ENCODE data around the gene MALRD1.

Gene MALRD1

DNA sequence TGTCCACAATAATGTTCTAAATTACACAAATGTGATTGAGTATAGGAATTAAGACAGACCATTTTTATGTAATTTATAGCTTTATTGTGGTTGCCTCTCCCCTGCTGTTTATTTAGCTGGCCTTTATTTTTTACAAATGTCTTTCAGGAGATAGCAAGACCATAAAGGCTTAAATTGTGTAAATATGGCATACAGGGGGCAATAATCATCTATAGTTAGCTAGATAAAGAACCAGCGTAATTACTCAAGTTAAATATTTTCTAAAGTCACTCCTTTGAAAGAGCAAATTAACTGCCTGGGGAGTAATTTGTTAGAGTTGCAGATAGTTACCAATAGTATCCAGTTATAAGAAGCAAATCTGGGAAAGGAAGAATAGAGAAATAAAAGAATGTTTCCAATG, at the start of gene MALRD1:
TSS of gene MALRD1 (plus strand) at position 313 of the 400 bp plus-strand sequence. CDS start 138 bp downstream, outside the sequence.
- DNase-seq, result no peak

DNA sequence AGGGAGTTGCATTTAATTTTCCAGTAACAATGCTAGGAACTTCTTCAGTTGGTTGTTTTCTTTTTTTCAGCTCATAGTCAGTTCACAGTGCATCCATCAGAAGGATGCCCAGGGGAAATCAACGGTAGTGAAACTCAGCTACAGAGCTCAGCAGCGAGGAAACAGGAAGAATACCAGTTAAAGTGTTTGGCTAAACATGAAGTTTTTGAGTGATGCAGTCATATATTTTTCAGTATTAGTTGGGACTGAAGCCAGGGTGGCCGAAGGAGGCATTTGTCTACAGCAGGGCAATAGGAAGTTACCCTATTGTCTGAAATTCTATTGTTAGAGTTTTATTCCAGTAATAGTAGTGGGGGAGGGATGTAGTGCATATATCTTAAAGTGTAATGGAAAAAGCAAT, 45.3 kb upstream of the MALRD1 start:
- no peak for DNase-seq

DNA sequence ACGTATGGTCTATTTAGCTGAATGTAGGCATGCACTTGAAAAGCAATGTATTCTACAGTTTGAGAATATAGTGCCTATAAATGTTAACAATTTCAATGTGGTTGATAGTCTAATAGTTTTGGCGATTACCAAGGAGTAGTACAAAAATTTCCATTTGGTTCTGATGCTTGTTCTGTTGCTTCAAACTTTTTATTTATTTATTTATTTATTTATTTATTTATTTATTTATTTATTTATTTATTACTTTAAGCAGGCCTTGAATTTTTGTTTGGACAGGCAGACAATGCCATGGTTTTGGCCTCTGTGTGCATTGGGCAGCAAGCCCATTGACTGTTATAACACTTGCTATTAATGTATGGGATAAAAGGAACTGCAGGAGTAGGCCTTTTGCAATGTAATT, 36.5 kb upstream of the MALRD1 start:
- DNase-seq, result no peak

DNA sequence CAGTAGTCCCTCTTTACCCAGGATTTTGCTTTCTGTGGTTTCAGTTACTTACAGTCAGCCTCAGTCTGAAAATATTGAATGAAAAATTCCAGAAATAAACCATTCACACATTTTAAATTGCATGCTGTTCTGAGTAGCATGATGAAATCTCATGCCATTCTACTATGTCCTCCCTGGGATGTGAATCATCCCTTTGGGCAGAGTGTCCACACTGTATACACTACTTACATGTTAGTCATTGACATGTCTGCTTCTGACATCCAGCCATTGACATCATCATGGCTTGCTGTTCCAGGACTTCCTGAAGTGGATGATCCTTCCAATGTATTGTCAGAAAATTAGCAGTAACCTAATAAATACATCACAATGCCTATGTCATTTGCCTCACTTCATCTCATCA, 34.6 kb upstream of the MALRD1 start:
- no peak for DNase-seq

DNA sequence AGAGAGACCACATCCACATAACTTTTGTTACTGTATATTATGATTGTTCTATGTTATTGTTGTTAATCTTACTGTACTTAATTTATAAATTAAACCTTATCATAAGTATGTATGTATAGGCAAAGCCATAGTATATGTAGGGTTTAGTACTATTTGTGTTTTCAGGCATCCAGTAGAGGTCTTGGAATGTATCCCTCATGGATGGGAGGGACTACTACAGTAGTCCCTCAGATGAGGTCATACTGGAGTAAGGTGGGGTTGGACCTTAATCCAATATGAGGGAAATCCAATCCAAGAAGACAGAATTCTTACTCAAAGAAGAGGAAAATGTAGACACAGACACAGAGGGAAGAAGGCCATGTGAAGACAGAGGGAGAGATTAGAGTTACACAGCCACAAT, 34.1 kb upstream of the MALRD1 start:
- DNase-seq, result no peak

DNA sequence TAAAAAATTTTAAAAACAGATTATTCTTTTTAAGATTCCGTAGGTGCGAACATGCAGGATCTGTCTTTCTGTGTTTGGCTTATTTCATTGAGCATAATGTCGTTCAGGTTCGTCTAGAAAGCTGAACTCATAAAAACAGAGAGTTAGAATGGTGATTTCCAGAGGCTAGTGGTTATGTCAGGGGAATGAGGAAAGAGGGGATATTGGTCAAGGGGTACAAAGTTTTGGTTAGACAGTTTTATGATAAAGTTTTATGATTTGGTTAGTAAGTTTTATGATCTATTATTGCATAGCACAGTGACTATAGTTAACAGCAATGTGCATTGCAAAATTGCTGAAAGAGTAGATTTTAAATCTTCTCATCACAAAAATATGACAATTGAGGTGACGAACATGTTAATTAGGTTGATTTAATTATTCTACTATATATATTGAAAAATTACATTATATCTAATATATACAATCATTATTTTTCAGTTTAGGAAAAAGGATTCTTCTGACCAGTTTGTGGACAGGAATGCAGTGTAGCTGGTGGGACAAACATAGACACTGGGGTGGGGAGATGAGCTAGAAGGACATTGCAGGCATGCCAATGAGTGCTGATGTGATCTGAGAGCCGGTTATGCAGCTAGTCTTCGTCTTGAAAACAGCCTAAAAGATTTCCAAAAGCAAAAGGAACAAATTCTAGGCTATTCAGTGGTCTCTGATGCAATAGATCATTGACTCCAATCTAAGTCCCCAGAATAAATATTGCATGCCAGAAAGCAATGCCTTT, 31.3 kb upstream of the MALRD1 start:
- no peak for DNase-seq

DNA sequence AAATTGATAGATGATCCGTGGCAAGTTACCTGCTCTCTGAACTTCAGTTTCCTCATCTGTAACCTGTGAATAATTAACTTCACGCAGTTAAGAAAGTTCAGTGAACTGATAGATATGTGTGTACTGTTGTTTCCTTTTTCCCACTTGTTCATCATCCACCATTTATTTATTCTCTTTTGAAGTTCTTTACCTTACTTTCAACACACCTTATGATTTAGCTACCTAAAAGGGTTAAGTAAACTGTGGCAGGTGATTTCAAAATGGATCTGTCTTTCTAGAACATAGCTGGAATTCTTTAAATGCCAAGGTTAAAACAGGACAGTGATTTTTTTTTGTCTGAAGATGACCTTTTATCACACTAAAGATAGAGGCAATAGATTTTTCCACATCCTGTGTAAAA, 27.4 kb upstream of the MALRD1 start:
- no peak for DNase-seq

DNA sequence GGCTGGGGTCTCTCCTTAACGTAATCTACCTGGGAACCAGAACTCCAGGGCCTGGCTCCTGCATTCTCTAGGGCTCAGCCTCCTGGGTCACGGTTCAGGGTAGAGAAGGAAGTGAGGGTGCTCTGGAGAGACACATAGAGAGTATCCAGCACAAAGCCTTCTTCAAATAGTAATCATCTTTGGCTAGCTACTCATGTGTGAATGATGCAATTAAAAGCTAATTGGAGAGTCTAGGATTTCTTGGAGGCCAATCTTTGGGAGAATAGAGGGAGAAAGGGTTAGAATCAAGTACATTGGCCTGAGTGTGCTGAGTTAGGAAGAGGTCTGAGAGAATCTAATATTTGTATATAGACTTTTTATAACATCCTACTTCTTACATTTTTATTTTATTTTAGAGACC, 24.0 kb upstream of the MALRD1 start:
- no peak for DNase-seq

DNA sequence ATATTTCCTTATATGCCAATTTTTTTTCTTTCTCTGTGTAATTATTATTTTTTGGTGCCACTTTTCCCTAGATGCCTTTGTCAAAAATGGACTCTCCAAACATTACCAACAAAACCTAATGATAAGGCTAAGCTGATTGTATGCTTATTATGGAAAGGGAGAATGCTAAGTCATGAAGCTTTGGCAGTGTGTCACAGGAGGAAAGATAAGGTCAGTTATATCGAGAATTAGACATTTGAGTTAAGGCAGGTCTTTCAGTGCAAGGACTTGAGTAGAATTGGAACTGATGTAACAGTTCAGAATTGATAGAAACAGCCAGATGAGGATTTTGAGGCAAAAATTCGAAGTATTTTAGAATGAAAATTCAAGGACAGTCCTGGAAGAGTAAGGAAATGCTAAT, 16.8 kb upstream of the MALRD1 start:
- DNase-seq, result no peak

DNA sequence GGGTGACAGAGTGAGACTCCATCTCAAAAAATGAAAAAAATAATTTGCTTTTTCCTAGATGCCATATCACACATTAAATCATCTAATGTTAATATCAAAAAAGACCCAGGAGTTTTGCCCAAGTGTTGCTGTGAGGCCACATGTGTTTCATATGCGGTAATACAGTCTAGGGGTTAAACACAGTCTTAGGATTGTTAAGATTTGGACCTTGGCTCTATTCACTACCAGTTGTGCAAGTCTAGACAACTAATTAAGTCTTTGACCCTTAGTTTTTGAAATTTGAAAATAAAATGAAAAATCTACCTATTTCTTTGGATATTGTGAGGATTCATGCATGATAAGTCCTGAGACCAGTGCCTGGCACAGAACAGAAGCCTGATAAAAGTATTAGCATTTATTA, 14.9 kb upstream of the MALRD1 start:
- no peak for DNase-seq

DNA sequence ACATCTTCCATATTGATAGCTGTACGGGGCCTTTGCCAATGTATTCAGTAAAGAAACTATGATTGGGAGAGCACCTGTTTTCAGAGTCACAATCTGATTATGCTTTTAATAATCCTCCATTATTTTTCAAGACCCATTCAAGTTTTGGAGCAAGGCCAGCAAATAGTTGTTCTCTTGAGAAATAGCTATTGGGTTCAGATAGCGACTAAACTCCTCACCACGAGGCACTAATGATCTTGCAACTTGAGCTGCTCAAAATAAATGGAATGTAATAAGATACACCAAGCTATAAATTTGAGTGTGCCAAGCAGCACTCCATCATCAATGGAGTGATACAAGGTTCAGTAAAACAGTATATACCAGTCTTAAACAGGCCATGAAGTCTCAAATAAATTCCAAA, 7.4 kb upstream of the MALRD1 start:
- DNase-seq, result no peak

DNA sequence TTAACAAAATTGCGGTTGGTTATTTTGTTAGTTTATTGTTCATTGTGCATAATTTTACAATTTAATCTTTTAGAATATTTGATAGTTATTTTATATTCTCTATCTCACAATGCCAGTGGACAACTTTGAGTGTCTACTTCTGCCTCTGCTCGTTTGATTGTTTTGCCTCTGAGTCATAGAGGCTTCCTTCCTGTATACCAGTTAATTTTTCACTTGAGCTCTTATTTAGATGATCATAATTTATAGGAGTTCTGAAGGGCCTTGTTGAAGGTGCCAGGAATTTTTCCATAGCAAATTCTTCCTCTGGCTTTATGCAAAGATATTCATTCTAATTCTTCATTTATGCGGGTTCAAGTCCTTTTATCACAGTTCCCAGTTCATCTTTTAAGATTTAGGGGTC, 5.2 kb upstream of the MALRD1 start:
- DNase-seq, result no peak

DNA sequence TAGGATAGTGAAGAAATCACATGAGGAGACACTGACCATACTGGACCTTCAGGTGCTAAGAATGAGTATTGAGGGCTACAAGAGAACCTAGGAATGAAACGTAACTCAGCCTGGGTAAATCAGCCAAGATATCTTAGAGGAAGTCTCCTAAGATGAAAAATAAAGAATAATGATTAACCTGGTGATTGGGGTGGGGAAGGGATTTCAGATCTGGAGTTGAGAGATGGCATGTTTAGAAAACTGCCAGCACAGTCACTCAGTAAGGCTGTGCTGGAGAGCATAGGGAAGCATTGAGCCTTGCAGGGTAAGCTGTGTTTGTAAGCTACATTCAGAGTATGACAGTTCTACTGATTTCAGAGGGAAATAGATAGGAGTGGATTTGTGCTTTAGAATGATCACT, 1.9 kb upstream of the MALRD1 start:
- DNase-seq, result no peak

DNA sequence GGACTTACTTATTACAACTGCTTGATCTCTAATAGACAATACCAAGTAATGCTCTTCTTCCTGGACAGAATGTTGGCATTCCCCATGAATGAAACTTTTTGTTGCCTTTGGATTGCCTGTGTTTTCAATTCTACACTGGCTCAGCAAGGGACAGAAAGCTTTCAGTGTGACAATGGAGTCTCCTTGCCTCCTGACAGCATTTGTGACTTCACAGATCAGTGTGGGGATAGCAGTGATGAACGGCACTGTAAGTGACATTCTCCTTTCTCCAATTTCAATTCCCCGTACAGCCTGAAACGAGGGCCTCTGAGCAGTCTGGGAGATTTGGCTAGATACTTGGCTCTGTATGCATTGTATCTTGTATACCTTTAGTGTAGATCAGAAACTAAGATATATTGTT, 290 bp downstream of the MALRD1 start:
- no peak for DNase-seq

DNA sequence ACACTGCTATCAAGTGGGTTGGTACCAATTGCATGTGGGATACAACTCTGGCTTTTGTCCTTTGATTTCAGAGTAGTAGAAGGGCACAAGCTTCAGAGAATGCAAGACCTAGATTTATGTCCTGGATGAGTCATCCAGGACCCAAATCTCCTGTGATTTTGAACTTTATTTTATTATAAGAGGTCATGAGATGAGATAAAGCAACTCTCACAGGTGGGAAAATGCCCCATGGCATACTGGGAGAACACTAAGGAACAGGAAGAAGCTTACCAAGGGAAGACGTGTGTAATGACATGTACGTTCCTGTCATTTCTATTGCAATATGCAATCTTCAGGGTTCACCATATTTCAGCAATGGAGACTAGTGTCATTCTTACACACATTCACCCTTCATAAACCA, 966 bp downstream of the MALRD1 start:
- DNase-seq, result no peak

DNA sequence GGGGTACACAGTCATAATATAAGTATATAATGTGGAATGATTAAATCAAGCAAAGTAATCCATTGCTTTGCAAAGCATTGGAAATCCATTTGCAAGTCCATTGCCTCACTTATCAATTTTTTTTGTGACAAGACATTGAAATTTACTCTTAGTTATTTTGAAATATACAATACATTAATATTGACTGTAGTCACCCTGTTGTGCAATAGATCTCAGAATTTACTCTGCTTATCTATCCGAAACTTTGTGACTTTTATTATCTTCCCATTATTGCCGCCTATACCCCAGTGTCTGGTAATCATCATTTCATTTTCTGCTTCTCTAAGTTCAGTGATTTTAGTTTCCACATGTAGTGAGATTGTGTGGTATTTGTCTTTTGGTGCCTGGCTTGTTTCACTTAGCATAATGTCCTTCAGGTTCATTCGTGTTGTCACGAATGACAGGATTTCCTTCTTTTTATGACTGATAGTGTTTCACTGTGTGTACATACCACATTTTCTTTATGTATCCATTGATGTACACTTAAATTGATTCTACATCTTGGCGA, 5.8 kb downstream of the MALRD1 start:
- no peak for DNase-seq

DNA sequence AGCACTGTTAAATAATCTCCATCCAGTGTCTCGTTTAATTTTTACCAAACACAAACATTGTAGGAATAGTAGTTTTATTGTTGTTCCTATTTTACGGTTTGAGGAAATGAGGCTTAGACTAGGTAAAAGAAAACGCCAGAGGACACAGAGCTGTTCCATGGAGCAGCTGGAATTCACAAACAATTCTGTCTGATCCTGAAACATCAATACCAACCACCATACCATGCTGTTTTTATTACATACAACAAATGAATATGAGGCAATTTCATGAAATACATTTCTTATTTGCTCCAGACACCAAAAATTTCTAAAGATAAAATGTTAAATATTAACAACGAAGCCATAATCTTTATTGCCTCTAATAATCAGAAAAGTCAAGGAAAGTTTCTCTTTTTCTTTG, 9.4 kb downstream of the MALRD1 start:
- DNase-seq, result no peak

DNA sequence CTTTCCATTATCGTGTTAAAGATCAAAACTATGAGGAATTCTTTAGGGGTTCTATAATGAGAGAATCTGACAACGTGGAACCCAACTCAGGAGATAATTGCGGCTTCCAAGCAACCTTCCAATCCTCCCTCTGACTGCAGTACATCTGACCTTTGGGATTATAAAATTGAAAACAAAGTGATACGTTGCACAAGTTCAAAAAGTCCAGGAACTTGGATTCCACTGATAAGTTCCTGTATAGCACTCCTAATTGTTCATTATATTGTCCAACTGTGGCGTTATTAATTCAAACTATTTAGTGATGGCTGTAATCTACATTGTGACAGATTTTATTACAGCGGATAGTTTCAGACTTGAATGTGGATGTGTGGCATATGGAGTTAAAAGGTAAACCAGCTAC, 15.4 kb downstream of the MALRD1 start:
- no peak for DNase-seq

DNA sequence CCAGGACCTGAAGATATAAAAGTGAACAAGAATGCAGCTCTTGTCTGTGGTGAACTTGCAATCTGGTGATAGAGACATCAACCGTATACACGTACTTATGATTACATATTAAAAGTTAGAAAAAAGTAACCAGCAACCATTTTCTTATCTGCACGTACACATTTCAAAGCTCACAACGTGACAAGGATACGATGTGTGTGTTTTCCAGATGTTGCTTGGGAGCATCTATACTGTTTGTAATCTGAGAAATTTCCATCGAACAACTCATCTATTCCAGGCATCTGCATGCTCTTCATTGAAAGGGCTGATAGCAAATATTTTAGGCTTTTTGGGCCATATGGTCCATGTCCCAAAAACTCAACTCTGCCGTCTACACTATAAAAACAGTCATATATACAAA, 23.3 kb downstream of the MALRD1 start:
- no peak for DNase-seq

DNA sequence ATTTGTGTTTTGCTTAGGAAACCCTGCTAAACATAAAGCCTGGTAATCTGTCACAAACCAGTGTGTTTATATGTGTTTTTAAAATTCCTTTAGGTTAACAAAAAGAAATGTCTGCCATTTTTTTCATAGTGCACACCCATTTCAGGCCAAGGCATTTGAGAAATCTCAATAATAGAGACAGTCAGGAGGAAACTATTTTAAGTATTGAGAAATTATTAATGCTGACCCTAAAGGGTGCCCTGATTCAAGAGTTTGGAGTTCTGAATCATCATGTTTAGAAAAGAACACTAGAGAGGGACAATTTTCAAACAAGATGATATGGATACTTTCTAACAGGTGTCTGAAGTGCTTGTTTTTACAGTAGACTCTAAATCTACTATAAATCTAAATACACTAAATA, 28.7 kb downstream of the MALRD1 start:
- no peak for DNase-seq

DNA sequence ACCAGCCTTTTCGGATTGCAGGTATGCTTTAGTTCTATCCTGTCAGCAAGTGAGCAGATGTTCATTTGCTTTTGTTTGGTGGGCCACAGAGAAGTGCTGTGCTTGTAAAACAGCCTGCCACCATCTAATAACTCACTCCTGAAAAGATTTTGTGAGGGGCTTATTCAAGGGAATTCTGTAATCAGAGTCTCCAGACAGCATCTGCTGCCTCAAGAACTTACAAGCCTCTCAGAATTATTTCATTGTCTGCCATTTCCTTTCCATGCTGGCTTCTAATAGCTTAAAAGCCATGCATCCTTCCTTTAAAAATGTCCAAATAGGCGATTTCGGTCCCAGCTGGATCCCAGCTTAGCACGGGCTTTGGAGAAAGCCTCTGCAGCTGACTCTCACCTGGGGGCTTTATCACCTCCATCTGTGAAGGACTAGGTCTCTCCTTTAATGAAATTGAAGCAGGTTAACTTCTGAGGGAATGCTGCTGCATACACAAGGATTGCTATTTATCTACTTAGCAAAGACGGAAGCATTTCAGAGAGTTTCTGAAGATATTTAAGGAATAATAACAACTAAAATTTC, 48.0 kb downstream of the MALRD1 start:
- DNase-seq, result no peak

DNA sequence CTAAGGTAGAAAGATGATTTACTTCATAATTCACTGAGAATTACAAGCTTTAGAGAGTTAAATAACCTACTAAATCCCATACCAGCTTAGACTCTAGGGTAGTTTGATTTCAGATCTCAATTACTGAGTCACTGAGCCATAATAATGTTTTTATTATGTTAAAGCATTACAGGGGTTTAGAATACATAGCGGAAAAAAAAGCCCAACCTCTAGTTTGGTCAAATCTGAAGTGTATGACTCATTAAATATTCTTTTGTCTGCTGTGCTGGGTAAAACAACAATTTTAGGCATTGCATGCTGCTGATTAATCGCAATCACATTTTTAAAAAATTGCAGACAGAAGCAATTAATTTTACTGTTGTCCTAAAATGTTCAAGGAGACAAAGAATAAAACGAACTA, 48.5 kb downstream of the MALRD1 start:
- no peak for DNase-seq

DNA sequence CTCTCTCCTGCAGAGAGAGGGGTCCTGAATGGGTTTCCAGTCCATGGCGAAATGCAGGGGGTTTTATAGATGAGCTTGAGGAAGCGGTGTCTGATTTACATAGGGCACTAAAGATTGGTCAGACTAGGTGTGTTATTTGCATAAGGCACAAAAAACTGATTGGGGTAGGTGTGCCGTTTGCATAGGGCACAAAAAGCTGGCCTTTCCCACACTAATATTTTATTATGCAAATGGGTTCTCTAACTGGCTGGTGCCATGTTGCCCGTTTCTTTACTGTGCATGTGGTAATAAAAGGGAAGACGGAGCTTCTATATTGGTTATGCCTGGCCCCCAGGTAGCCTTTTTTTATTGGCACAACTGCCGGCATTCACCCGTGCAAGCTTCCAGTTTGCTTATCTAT, 50.2 kb downstream of the MALRD1 start:
- no peak for DNase-seq

DNA sequence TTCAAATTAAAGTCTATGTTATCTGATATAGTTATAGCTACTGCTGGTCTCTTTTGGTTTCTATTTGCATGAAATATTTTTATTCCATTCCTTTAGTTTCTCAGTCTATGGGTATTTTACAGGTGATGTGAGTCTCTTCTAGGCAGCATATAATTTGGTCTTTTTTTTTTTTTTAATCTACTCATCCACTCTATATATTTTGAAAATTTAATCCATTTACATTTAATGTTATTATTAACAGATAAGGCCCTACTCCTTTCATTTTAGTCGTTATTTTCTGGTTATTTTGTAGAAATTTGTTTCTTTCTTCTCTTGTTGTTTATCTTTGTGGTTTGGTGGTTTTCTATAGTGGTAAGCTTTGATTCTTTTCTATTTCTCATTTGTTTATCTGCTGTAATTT, 58.8 kb downstream of the MALRD1 start:
- DNase-seq, result no peak
